ENCODE results near the gene WNK2.

Gene WNK2

DNA sequence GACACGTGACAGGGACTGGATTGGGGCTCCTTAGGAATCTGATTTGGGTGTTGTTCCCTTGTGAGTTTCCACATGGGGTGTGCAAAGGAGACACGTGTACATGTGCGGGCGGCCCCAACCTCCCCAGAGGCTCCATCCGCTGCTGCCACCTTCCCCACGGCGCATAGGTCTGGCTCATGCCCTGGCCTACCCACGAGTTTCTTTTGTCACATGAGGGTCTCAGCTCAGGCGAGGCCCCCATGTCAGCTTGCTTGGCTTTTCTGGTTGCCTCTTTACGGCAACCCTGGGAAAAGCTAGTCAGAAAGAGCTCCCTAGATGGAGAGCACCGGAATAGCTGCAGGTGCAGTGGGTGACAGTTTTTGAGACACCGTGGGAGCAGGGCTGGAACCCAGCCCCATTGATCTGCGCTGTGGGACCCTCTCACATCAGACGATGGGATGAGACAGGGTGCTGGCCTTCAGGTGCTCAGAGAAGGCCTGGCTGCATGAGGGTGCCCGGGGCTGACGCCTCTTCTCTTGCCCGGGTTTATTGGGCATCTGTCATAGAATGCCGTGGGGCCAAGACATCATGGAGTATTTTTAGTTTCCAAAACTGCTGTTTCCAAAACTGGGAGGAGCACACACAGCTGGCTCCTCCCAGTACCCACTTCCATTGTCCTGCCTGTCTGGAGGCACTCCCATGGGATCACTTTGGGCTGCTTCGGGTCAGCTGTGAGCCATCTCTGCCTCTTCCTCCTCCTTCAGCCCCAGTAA is 107.8 kb downstream of the WNK2 start:
- no peak overlapping the region for H3K27ac Mint-ChIP-seq
- H3K9me3 Mint-ChIP-seq = no peaks in the 10 kb centered on the region
- H3K4me1 Mint-ChIP-seq = peaks cover 26% of the 10 kb centered on the region
- TF ChIP-seq, protein P1, sequence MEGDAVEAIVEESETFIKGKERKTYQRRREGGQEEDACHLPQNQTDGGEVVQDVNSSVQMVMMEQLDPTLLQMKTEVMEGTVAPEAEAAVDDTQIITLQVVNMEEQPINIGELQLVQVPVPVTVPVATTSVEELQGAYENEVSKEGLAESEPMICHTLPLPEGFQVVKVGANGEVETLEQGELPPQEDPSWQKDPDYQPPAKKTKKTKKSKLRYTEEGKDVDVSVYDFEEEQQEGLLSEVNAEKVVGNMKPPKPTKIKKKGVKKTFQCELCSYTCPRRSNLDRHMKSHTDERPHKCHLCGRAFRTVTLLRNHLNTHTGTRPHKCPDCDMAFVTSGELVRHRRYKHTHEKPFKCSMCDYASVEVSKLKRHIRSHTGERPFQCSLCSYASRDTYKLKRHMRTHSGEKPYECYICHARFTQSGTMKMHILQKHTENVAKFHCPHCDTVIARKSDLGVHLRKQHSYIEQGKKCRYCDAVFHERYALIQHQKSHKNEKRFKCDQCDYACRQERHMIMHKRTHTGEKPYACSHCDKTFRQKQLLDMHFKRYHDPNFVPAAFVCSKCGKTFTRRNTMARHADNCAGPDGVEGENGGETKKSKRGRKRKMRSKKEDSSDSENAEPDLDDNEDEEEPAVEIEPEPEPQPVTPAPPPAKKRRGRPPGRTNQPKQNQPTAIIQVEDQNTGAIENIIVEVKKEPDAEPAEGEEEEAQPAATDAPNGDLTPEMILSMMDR (IDR thresholded peaks at IDR 0.05) = no peak
- no peak for DNase-seq
- no peaks in the 10 kb centered on the region for H3K27me3 Mint-ChIP-seq (ENCODE audit: low read depth, poor library complexity)
- H3K36me3 Mint-ChIP-seq (ENCODE audit: low read depth) = no peaks in the 10 kb centered on the region
- no peak overlapping the region for H3K4me3 Mint-ChIP-seq

DNA sequence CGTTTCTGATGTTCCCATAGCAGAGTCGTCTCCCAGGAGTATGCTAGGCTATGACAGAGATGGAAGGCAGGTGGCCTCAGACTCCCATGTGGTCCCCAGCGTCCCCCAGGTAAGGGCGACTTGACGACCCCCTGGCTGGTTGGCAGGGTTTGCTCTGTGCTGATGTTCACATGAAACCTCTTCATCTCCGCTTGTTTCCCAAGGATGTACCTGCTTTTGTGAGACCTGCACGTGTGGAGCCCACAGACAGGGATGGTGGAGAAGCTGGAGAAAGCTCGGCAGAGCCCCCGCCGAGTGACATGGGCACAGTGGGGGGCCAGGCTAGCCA is 108.3 kb downstream of the WNK2 start:
- TF ChIP-seq, protein P1 (IDR thresholded peaks at IDR 0.05) = no peak
- Mint-ChIP-seq H3K4me1 (peaks cover 26% of the 10 kb centered on the region), H3K27me3 (ENCODE audit: low read depth, poor library complexity) (no peaks in the 10 kb centered on the region), H3K4me3 (no peak overlapping the region), H3K27ac (no peak overlapping the region), H3K36me3 (ENCODE audit: low read depth) (no peaks in the 10 kb centered on the region), H3K9me3 (no peaks in the 10 kb centered on the region)
- no peak for DNase-seq

DNA sequence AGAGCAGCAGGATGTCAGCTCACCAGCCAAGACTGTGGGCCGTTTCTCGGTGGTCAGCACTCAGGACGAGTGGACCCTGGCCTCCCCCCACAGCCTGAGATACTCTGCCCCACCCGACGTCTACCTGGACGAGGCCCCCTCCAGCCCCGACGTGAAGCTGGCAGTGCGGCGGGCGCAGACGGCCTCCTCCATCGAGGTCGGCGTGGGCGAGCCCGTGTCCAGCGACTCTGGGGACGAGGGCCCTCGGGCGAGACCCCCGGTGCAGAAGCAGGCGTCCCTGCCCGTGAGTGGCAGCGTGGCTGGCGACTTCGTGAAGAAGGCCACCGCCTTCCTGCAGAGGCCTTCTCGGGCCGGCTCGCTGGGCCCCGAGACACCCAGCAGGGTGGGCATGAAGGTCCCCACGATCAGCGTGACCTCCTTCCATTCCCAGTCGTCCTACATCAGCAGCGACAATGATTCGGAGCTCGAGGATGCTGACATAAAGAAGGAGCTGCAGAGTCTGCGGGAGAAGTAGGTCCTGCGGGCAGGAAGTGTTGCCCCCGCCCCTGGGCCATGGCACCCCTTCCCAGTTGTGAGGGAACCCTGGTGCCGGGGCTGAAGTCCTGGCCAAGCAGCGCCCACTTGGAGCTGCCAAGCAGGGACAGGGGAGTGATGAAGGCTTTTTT is 108.9 kb downstream of the WNK2 start:
- Mint-ChIP-seq H3K36me3 (ENCODE audit: low read depth) (no peaks in the 10 kb centered on the region), H3K4me3 (no peak overlapping the region), H3K9me3 (no peaks in the 10 kb centered on the region), H3K27me3 (ENCODE audit: low read depth, poor library complexity) (no peaks in the 10 kb centered on the region), H3K4me1 (peaks cover 26% of the 10 kb centered on the region), H3K27ac (no peak overlapping the region)
- DNase-seq = no peak
- TF ChIP-seq, protein P1 (IDR thresholded peaks at IDR 0.05) = no peak

DNA sequence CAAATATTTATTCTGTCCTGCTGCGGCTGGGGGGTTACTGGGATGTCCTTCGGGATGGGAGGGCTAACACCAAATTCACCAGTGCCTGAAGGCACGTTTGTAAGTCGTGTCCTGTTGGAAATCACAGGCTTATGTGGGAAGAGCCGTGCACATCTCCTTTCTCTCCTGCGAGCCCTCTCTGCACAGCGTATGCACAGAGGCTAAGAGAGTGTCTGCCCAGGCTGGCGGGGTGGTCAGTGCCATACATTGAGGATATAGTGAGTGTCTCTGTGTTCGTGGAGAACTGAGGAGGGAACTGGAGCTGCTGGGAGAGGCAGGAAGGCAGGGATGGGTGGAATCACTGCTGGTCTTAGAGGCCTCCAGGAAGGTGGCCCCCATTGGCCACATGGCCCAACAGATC is 110.1 kb downstream of the WNK2 start:
- Mint-ChIP-seq H3K27me3 (ENCODE audit: low read depth, poor library complexity) (no peaks in the 10 kb centered on the region), H3K36me3 (ENCODE audit: low read depth) (no peaks in the 10 kb centered on the region), H3K4me1 (peaks cover 18% of the 10 kb centered on the region), H3K9me3 (no peaks in the 10 kb centered on the region), H3K4me3 (no peak overlapping the region), H3K27ac (no peak overlapping the region)
- no peak for DNase-seq
- TF ChIP-seq, protein P1 (IDR thresholded peaks at IDR 0.05) = no peak

DNA sequence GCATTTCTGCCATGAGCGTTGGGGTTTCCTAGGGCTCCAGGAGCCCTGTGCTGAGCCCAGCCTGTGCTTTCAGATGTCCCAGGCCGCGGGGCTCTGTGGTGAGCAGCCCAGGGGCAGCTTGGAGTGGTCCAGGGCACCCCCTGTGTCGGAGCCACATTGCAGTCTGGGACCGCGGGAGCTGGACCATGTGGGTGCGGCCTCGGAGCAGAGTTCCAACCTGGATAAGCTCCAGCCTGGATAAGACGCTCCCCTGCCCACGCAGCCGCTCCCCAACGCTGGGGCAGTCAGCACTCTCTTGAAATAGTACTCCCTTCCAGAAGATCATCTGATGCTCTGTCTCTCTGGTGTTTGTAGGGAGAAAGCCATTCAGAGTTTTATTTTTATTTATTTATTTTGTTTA is 111.1 kb downstream of the WNK2 start:
- H3K4me1 Mint-ChIP-seq = peaks cover 18% of the 10 kb centered on the region
- H3K27ac Mint-ChIP-seq = no peak overlapping the region
- H3K27me3 Mint-ChIP-seq (ENCODE audit: low read depth, poor library complexity) = no peaks in the 10 kb centered on the region
- DNase-seq = no peak
- no peak overlapping the region for H3K4me3 Mint-ChIP-seq
- no peaks in the 10 kb centered on the region for H3K9me3 Mint-ChIP-seq
- TF ChIP-seq, protein P1 (IDR thresholded peaks at IDR 0.05) = no peak
- H3K36me3 Mint-ChIP-seq (ENCODE audit: low read depth) = no peaks in the 10 kb centered on the region
